Spleen (tissue), 7 donors: ENCODE measurements around the gene LRMDA.

ENCODE experiments used
- POLR2A ChIP-seq, 3 donors: fragments of 450-650 bp; IDR thresholded peaks; one replicate each; pipeline ENCODE4 v1.5.1; 2017; ENCODE audit warnings: antibody characterized with exemption in 3 of 3, mild to moderate bottlenecking in 1 of 3
- POLR2AphosphoS5 ChIP-seq, 3 donors: sonication (generic); formaldehyde crosslinking; IDR thresholded peaks; one replicate each; pipeline ENCODE4 v1.5.1; 2017; ENCODE audit warnings: antibody characterized with exemption in 3 of 3
- TF ChIP-seq, protein P1 (sequence below), 11 experiments: fragments of 200-600 bp in 7 of 11; fragments of 450-650 bp in 4 of 11; sonication (generic) in 4 of 11; IDR thresholded peaks in 8 of 11; conservative IDR thresholded peaks in 3 of 11; 1 replicate in 7 of 11; 2 replicates in 4 of 11; pipeline versions ENCODE4 v1.4.0 to v1.8.0; 2016 to 2021; ENCODE audit warnings: antibody characterized with exemption in 11 of 11, inconsistent platforms in 4 of 11, mild to moderate bottlenecking in 1 of 11
- donor health status: DM: no; HTN: no; CAD: no; lungs with moderate emphysema.
- donor health status: DM: no; HTN: no; CAD: no.
- donor health status: DM: no; HTN: no; CAD: no.

DNA sequence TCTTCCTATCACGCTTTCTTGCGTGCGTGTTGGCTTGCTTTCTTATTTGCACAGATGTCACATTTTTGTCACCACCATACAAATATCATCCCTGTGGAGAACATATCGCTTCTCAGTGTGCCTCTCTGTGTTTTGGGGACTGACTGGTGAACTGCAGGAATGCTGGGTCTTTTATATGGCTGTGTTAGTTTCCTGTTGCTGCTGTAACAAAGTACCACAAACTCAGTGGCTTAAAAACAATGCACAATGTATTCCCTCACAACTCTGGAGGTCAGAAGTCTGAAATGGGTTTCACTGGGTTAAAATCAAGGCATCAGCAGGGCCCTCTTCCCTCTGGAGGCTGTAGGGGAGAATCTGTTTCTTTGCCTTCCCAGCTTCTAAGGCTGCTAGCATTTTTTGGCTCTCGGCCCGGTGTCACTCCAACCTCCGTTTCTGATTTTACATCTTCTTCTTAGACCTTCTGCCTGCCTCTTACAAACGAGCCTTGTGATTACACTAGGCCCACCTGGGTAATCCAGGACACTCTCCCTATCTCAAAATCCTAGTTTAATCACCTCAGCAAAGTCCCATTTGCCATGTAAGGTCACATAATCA, 82.0 kb downstream of the LRMDA start:
- TF ChIP-seq, protein P1, sequence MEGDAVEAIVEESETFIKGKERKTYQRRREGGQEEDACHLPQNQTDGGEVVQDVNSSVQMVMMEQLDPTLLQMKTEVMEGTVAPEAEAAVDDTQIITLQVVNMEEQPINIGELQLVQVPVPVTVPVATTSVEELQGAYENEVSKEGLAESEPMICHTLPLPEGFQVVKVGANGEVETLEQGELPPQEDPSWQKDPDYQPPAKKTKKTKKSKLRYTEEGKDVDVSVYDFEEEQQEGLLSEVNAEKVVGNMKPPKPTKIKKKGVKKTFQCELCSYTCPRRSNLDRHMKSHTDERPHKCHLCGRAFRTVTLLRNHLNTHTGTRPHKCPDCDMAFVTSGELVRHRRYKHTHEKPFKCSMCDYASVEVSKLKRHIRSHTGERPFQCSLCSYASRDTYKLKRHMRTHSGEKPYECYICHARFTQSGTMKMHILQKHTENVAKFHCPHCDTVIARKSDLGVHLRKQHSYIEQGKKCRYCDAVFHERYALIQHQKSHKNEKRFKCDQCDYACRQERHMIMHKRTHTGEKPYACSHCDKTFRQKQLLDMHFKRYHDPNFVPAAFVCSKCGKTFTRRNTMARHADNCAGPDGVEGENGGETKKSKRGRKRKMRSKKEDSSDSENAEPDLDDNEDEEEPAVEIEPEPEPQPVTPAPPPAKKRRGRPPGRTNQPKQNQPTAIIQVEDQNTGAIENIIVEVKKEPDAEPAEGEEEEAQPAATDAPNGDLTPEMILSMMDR (IDR thresholded peaks at IDR 0.05 in 8 of 11, conservative IDR thresholded peaks at IDR 0.05 in 3 of 11): no peak
- TF ChIP-seq POLR2A (IDR thresholded peaks at IDR 0.05): no peak
- no peak for TF ChIP-seq POLR2AphosphoS5 (IDR thresholded peaks at IDR 0.05)
